HCEC 1CT (cell line): ENCODE data around the gene CEP19.

Experiments used
- DNase-seq: peaks from one replicate; pipeline ENCODE4 v3.0.0-alpha.2; 2017

CEP19 gene

GRCh38 chr3:196707566-196707965, 4.5 kb downstream of the CEP19 start:
- no peak for DNase-seq

- no peak for DNase-seq
These were observed 5.3 kb downstream of the CEP19 start for GRCh38 chr3:196706731-196707130.

- DNase-seq = no peak
These were observed 5.7 kb downstream of the CEP19 start for GRCh38 chr3:196706327-196706726.

- DNase-seq = no peak
These were observed 11.2 kb downstream of the CEP19 start for GRCh38 chr3:196700801-196701200.

GRCh38 chr3:196699749-196700148, 12.3 kb downstream of the CEP19 start:
- no peak for DNase-seq

DNA sequence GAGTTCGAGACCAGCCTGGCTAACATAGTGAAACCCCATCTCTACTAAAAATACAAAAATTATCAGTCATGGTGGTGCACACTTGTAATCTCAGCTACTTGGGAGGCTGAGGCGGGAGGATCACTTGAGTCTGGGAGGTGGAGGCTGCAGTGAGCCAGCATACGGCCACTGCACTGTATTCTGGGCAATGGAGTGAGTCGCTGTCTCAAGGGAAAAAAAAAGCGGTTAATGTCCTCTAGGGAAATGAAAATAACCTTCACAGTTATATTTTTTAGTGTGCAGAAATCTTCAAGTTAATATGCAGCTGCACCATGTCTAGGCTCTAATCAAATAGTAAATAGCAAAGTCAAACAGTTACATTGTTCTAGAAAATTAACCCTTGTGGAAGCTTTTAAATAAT, 14.8 kb downstream of the CEP19 start:
- no peak for DNase-seq

GRCh38 chr3:196695849-196696226, 16.2 kb downstream of the CEP19 start:
- no peak for DNase-seq

GRCh38 chr3:196694941-196695848, 16.9 kb downstream of the CEP19 start:
- DNase-seq = no peak

DNA sequence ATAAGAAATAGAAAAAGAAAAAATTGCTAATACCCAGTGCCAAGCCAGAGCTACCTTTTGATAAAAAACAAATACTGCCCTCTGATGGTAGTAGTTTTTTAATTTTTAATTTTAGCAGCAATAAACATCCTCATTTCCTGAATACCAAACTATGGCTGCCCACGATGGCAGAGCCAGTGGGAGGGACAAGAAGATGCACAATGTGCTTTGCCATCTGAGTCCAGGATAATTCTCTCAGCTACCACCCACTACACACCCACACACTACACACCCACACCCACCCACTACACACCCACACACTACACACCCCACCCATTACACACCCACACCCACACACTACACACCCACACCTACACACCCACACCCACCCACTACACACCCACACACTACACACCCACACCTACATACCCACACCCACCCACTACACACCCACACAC, 17.8 kb downstream of the CEP19 start:
- DNase-seq = peak; percentile 24

- DNase-seq = no peak
These were observed 20.7 kb downstream of the CEP19 start for GRCh38 chr3:196691386-196691785.

DNA sequence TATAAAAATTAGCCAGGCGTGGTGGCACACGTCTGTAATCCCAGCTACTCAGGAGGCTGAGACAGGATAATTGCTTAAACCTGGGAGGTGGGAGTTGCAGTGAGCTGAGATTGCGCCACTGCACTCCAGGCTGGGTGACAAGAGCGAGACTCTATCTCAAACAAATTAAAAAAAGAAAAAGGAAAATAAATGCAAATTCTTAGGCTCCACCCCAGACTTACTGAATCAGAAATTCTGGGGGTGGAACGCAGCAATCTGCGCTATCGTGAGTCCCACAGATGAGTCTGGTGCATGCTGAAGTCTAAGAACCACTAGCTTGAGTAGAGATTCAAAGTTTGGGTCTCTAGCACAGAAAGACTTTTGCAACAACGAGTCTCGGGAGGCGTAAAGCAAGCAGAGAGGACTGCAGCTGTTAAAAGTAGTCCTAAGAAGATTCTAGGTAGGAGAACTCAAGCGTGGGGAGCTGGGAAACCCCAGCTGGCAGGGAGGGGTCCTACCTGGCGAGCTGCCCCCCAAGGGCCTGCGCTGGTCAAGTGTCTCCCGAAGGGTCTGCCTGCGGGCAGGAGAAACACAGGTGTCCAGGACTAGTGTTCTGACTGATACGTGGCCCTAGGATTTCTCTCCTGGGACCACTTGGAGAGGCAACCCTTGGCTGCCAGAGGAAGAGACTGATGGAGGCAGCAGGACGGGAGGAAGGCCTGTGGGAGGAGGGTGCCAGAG, 21.9 kb downstream of the CEP19 start:
- DNase-seq = no peak

GRCh38 chr3:196688349-196688748, 23.7 kb downstream of the CEP19 start:
- DNase-seq = peak; percentile 76

DNA sequence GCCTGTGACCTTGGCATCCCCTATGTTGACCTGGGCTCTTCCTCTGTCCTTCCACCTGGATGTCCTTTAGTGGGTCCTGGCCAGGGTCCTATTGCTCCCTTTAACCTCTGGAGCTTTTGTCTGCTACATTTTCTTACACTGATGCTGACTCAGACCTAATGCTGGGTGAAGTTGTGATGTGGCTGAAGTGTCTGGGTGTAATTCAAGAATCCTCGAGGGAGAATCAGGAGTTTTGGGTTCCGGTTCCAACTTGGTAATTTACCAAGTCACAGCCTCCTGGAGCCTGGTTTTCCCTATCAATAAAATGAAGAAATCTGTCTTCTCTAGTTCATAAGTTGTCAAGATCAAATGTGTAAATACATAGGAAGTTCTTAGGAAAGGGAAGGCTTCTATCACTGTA, 25.6 kb downstream of the CEP19 start:
- no peak for DNase-seq

DNA sequence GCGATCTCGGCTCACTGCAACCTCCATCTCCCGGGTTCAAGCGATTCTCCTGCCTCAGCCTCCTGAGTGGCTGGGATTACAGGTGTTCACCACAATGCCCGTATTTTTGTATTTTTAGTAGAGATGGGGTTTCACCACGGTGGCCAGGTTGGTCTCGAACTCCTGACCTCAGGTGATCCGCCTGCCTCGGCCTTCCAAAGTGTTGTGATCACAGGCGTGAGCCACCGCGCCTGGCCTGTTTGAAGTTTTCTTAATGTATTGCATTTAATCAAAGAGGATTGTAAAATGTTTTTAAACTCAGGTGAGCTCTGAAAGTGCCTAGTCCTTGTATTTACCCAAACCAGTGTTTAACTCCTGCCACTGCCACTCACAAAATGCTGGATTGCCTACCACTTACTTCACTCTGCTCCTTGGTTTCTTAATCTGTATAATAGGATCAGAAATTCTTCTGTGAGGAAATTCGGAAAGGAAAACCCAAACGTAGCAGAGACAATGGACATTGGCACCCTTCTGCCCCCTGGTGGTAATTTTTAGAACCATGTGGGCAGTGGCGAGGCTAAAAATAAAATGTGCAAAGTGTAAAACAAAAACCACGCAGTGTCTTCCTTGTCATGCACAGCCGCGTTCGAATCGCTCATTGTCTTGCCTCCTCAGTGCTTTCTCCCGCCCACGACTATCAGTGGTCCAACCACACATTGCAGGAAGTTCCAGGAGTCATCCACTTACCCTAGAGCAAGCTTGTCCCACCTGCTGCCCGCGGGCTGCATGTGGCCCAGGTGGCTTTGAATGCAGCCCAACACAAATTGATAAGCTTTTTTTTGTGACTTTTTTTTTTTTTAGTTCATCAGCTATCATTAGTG, 27.3 kb downstream of the CEP19 start:
- DNase-seq = peak; percentile 32

DNA sequence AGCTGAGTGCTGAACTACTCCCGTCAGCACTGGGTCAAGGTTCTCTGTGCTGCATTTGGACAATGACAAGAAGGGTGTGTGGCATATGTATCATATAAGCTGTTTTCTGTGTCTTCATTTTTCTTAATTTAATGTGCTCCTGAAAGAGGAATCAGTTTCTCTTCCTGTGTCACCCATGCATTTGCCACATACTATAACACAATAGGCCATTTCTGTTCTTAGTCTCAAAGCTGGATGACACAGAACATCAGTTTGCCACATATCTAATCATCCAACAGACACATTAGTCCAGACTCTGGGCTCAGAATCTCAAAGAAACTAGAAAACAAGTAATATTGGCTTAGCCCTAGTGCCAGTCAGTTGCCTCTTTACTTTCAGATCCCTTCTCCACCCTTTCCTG, 34.1 kb downstream of the CEP19 start:
- no peak for DNase-seq

DNA sequence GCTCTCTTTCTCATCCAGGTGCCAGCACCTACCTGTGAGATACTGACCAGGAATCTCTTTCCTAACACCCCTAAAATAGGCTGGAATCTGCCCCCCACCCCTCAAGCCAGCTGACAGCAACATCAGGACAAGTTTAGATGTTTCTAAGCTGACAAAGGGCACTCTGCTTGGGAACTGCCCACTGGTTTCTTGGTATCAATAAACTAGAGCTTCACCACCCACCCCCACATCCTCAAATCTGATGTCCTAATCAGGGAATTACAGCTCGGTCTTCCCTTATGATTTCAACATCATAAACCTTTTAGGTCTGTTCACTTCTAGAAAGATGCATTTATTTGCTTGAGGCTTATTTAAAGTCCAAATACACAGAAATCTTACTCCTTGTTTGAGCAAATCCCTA, 34.7 kb downstream of the CEP19 start:
- DNase-seq = no peak

DNA sequence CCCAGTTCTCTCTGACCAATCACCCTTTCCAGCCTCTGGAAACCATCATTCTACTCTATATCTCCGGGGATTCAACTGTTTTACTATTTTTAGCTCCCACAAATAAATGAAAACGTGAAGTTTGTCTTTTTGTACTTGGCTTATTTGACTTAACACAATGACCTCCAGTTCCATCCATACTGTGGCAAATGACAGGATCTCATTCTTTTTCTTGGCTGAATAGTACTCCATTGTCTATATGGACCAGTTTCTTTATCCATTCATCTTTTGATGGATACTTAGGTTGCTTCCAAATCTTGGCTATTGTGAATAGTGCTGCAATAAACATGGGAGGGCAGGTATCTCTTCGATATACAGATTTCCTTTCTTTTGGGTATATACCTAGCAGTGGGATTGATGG, 38.4 kb downstream of the CEP19 start:
- no peak for DNase-seq

DNA sequence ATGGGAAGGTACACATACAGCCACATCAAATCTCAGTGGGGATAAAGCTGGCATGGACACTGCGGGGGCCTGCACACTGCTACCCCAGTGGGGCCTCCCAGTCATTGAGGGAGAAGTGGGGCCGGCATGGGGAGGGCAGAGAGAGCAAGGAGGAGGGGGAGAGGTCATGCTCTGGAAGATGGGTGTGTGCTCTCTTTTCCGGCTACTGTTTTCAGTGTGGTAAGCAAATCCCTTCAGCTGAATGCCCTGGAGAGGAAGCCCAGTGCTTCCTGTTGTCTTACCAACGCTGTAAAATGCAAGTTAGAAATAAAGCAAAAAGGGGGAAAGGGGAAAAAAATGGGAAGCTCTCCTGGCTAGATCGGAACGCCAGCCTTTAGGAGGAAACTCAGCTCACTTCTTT, 41.7 kb downstream of the CEP19 start:
- no peak for DNase-seq

DNA sequence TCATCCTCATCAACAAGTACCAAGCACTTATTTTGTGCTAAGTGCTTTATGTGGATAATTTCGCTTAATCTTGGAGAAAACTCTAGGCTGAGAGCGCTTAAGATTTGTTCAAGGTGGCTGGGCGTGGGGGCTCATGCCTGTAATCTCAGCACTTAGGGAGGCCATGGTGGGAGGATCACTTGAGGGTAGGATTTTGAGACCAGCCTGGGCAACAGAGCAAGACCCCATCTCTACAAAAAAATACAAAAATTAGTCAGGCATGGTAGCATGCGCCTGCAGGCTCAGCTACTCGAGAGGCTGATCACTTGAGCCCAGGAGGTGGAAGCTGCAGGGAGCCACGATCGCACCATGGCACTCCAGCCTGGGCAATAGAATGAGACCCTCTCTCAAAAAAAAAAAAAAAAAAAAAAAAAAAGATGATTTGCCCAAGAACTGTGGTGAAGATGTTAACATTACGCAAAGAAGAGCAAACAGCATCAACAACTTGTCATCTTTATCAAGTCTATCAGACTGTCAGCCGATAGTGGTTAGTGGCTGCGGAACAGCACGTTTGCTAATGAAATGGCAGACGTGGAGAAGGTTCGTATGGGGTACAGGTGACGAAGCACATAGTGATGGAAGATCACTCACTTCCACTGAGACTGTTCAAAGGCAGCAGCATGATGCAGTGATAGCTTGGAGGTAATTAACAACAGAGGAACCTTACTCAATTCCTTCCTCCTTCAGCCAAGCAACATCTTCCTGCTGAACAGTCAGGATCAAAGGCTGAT, 44.8 kb downstream of the CEP19 start:
- DNase-seq = no peak

DNA sequence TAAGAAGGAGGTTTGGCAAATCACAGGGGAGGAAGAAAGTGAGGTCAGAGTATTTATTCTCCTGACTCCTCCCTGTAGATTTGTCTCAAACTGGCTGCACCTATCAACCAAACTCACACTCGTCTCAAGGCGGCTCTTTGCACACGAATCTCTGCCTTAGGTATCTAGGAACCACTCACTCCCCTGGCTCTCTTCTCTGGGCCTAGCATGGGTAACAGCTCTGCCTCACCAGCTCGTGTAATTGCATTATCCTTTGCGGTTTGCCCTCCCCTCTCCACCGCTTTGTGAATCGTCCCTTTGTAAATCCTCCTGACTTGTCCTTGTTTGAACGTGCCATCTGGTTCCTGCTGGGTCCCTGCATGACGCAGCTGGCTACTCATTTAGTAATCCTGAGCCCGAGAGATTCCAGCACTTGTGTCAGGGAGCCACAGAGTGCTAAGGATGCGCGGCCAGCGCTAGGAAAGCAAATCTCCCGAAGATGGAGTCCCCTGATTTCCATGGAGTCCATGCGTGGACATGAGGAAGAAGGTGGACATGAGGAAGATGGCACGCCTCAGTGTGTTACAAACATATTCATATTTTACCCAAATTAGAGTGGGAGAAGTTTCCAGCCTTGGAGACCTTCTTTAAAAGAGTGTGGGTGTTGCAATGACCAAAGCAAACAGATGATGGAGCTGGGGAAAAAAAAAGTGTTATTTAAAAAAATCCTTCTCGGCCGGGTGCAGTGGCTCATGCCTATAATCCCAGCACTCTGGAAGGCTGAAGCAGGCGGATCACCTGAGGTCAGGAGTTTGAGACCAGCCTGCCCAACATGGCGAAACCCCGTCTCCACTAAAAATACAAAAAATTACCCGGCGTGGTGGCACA, 45.8 kb downstream of the CEP19 start:
- no peak for DNase-seq
